HUES64 (cell line): ENCODE measurements around the gene SRGAP1.
"Not testable (repeated sequence)": the region's sequence is repeated elsewhere in the genome, so short reads cannot be mapped to it uniquely, and the experiment has no call there.

Source experiments
- H3K27ac ChIP-seq: 2 replicates; pipeline ENCODE4 v1.7.0; 2013; ENCODE audit warnings: low read depth, low read length, inconsistent platforms
- H3K27me3 ChIP-seq: 2 replicates; pipeline ENCODE4 v1.6.1; 2013; ENCODE audit warnings: mild to moderate bottlenecking, low read length; ENCODE audit not compliant: insufficient read depth
- H3K36me3 ChIP-seq: 2 replicates; pipeline ENCODE4 v1.6.1; 2013; ENCODE audit warnings: mild to moderate bottlenecking, low read length; ENCODE audit not compliant: insufficient read depth
- H3K4me1 ChIP-seq: 2 replicates; pipeline ENCODE4 v1.6.1; 2013; ENCODE audit warnings: mild to moderate bottlenecking, low read length, moderate library complexity; ENCODE audit not compliant: insufficient read depth
- H3K4me3 ChIP-seq: 2 replicates; pipeline ENCODE4 v1.5.1; 2013; ENCODE audit warnings: mild to moderate bottlenecking, low read length, moderate library complexity
- H3K9ac ChIP-seq: 2 replicates; pipeline ENCODE4 v1.6.1; 2013; ENCODE audit warnings: mild to moderate bottlenecking, low read depth, low read length
- H3K9me3 ChIP-seq: 2 replicates; pipeline ENCODE4 v1.6.1; 2013; ENCODE audit warnings: low read depth, low read length; ENCODE audit not compliant: insufficient read depth
- WGBS: fragments of 150-250, 120-280 bp; methylation state at CpG from one replicate; pipeline ENCODE4 v1.1.7; 2013; ENCODE audit warnings: missing lambda C conversion rate; 5-methylcytosine and 5-hydroxymethylcytosine counted together

SRGAP1 gene

DNA sequence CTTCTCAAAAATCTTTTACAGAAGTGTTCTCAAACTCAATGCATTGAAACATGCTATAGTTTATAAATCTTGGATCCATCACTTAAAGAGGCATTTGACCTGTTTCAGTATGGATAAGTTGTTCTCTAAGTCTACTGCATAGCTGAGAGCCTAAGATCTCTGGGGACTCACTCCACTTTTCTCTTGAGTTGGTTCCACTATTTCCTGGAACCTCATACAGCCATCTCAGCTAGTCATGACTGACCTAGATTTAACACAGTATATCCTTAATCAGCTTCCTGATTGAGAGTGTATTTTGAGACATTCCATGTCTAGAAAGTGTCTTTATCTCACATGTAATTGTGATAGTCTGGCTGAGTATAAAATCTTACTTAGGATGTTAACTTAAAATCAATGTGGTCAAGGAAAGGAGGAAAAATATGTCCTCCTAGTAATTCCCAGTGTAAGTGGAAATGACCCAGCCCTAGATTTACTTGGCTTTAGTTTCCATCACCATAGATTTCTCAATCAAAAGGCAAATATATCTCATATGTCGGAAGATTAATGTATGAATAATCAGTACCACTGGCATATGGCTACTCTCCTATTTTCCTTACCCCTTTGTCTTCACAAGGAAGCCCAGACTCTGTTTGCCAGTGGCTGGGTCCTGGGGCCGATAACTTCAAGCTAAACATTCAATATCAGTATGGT lies 315.7 kb downstream of the SRGAP1 start:
- Histone ChIP-seq H3K36me3 (no peaks in the 10 kb centered on the region), H3K4me3 (no peak overlapping the region), H3K27ac (no peak overlapping the region), H3K4me1 (no peaks in the 10 kb centered on the region), H3K9ac (no peak overlapping the region), H3K27me3 (no peaks in the 10 kb centered on the region), H3K9me3 (no peaks in the 10 kb centered on the region)
- WGBS, result 88% methylated on average over 1 of the region's 2 CpGs

GRCh38 chr12:64160711-64161060 lies 316.2 kb downstream of the SRGAP1 start:
- 89% methylated on average over 1 of the region's 2 CpGs for WGBS
- Histone ChIP-seq H3K9me3 (no peaks in the 10 kb centered on the region), H3K4me3 (no peak overlapping the region), H3K9ac (no peak overlapping the region), H3K4me1 (no peaks in the 10 kb centered on the region), H3K36me3 (no peaks in the 10 kb centered on the region), H3K27me3 (no peaks in the 10 kb centered on the region), H3K27ac (no peak overlapping the region)

GRCh38 chr12:64166606-64167005 lies 322.1 kb downstream of the SRGAP1 start:
- not testable (repeated sequence) for H3K9me3 ChIP-seq, H3K4me3 ChIP-seq, H3K27ac ChIP-seq, H3K9ac ChIP-seq, H3K27me3 ChIP-seq, H3K36me3 ChIP-seq
- H3K4me1 ChIP-seq, result peaks cover 16% of the 10 kb centered on the region
- WGBS, result 92% methylated on average over 3 of the region's 3 CpGs

DNA sequence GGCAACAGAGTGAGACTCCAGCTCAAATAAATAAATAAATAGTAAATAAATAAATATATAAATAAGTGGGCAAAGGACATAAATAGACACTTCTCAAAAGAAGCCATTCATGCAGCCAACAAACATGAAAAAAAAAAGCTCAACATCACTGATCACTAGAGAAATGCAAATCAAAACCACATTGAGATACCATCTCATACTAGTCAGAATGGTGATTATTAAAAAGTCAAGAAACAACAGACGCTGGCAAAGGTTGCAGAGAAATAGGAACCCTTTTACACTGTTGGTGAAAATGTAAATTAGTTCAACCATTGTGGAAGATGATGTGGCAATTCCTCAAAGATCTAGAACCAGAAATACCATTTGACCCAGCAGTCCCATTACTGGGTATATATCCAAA lies 322.5 kb downstream of the SRGAP1 start:
- not testable (repeated sequence) for H3K4me3 ChIP-seq, H3K9me3 ChIP-seq, H3K27me3 ChIP-seq, H3K36me3 ChIP-seq, H3K27ac ChIP-seq, H3K9ac ChIP-seq
- 91% methylated on average over 1 of the region's 1 CpG for WGBS
- peaks cover 21% of the 10 kb centered on the region for H3K4me1 ChIP-seq

DNA sequence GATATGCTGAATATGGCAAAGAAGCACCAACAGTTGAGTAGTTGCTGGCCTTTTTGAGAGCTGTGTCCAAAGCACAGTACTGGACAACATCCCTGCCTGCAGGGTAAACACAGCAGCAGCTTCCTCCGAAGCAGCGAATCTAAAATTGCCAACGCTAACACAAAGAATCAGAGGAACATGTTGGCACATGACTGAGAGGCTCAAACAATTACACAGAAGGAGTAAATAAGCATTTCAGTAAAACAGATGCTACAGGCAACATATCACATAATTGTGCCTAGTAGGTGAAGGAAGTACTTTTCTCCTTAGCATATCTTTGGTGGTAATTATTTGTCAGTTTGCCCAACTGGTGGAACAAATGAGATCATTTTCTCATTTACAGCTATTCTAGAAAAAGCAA lies 325.5 kb downstream of the SRGAP1 start:
- Histone ChIP-seq H3K4me1 (peaks cover 22% of the 10 kb centered on the region), H3K27ac (0 out of 2 replicates have a peak overlapping the region, but pooled peaks have one; percentile 33), H3K4me3 (no peak overlapping the region), H3K27me3 (no peaks in the 10 kb centered on the region), H3K9me3 (no peaks in the 10 kb centered on the region), H3K9ac (no peak overlapping the region), H3K36me3 (no peaks in the 10 kb centered on the region)
- WGBS, result 94% methylated on average over 3 of the region's 3 CpGs

- no peak overlapping the region for H3K27ac ChIP-seq
- H3K27me3 ChIP-seq, result no peaks in the 10 kb centered on the region
- no peaks in the 10 kb centered on the region for H3K36me3 ChIP-seq
- H3K9ac ChIP-seq, result no peak overlapping the region
- WGBS, result 80% methylated on average over 3 of the region's 3 CpGs
- no peaks in the 10 kb centered on the region for H3K9me3 ChIP-seq
- H3K4me3 ChIP-seq, result no peak overlapping the region
- H3K4me1 ChIP-seq, result peaks cover 22% of the 10 kb centered on the region
Measured at GRCh38 chr12:64170730-64171129, 326.2 kb downstream of the SRGAP1 start.

GRCh38 chr12:64171715-64172114 lies 327.2 kb downstream of the SRGAP1 start:
- no peaks in the 10 kb centered on the region for H3K9me3 ChIP-seq
- H3K27ac ChIP-seq, result no peak overlapping the region
- WGBS, result 90% methylated on average over 1 of the region's 1 CpG
- peaks cover 22% of the 10 kb centered on the region for H3K4me1 ChIP-seq
- no peaks in the 10 kb centered on the region for H3K27me3 ChIP-seq
- no peaks in the 10 kb centered on the region for H3K36me3 ChIP-seq
- H3K9ac ChIP-seq, result no peak overlapping the region
- H3K4me3 ChIP-seq, result no peak overlapping the region

GRCh38 chr12:64172143-64172970 lies 327.9 kb downstream of the SRGAP1 start:
- WGBS, result 56% methylated on average over 1 of the region's 1 CpG
- Histone ChIP-seq H3K27ac (no peak overlapping the region), H3K9ac (no peak overlapping the region), H3K27me3 (no peaks in the 10 kb centered on the region), H3K9me3 (no peaks in the 10 kb centered on the region), H3K36me3 (no peaks in the 10 kb centered on the region), H3K4me1 (peaks cover 22% of the 10 kb centered on the region), H3K4me3 (no peak overlapping the region)

GRCh38 chr12:64173456-64173855 lies 329.0 kb downstream of the SRGAP1 start:
- Histone ChIP-seq H3K9me3 (no peaks in the 10 kb centered on the region), H3K27ac (no peak overlapping the region), H3K4me1 (peaks cover 22% of the 10 kb centered on the region), H3K27me3 (no peaks in the 10 kb centered on the region), H3K36me3 (no peaks in the 10 kb centered on the region), H3K4me3 (no peak overlapping the region), H3K9ac (no peak overlapping the region)
- WGBS, result 88% methylated on average over 3 of the region's 3 CpGs

GRCh38 chr12:64175254-64175945 lies 330.9 kb downstream of the SRGAP1 start:
- no peaks in the 10 kb centered on the region for H3K9me3 ChIP-seq
- WGBS, result 92% methylated on average over 2 of the region's 2 CpGs
- H3K27me3 ChIP-seq, result no peaks in the 10 kb centered on the region
- H3K4me3 ChIP-seq, result no peak overlapping the region
- no peaks in the 10 kb centered on the region for H3K36me3 ChIP-seq
- no peak overlapping the region for H3K27ac ChIP-seq
- H3K9ac ChIP-seq, result no peak overlapping the region
- peaks cover 14% of the 10 kb centered on the region for H3K4me1 ChIP-seq

GRCh38 chr12:64177001-64177400 lies 332.5 kb downstream of the SRGAP1 start:
- no peaks in the 10 kb centered on the region for H3K27me3 ChIP-seq
- H3K4me3 ChIP-seq, result no peak overlapping the region
- no peaks in the 10 kb centered on the region for H3K9me3 ChIP-seq
- no peaks in the 10 kb centered on the region for H3K36me3 ChIP-seq
- peaks cover 4% of the 10 kb centered on the region; the same call in 1 of the 2 replicates for H3K4me1 ChIP-seq
- H3K9ac ChIP-seq, result no peak overlapping the region
- no peak overlapping the region for H3K27ac ChIP-seq
- WGBS, result 92% methylated on average over 7 of the region's 7 CpGs
